IPS-18c (cell line): ENCODE results near the gene GAS2.

Source experiments
- H3K4me3 ChIP-seq: 2 replicates; pipeline ENCODE4 v1.7.0; 2013; ENCODE audit warnings: low read depth, mild to moderate bottlenecking, low read length, moderate library complexity; ENCODE audit not compliant: insufficient read depth
- H3K9me3 ChIP-seq: one replicate; pipeline ENCODE4 v1.6.1; 2013; ENCODE audit warnings: mild to moderate bottlenecking, low read length, moderate library complexity; ENCODE audit not compliant: control insufficient read depth, insufficient read depth

The GAS2 gene

DNA sequence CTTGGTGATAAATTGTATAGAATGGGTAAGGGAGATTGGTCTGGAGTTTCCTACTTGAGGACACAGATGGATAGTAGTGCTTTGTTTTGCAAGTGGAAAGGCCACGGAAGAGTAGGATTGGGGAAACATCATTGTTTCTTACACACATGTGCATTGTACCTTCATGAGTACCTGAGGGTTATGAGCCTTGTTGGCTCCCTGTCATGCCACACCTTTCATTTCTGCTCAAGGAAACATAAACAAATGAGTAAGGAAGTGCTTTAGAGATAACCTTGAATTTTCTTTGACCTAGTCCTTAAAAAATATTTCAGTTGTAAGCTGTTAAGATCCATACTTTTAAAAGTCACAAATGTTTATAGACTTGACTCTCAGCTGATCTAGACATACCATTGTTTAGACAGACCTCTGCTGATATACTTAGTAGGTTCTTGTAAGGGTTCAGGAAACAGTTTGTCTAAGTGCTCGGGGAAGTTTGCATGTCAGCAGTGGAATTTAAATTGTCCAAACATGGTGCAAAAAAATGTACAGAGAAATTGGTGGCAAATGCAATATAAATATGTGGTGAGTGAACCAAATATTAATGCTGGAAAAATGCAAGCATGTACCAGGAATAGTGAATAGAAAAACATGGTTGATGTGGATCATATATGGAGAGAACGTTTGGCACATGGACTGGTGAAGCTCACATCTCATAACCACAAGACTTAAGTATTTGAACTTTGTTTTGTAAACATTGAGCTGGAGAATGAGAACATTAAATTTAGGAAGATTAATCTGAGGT, 40.9 kb downstream of the GAS2 start:
- Histone ChIP-seq H3K4me3 (no peak overlapping the region), H3K9me3 (no peaks in the 10 kb centered on the region)

GRCh38 chr11:22711071-22711770, 44.8 kb downstream of the GAS2 start:
- Histone ChIP-seq H3K9me3 (no peaks in the 10 kb centered on the region), H3K4me3 (no peak overlapping the region)

- Histone ChIP-seq H3K4me3 (no peak overlapping the region), H3K9me3 (no peaks in the 10 kb centered on the region)
These were observed 45.5 kb downstream of the GAS2 start for GRCh38 chr11:22711880-22712279.

DNA sequence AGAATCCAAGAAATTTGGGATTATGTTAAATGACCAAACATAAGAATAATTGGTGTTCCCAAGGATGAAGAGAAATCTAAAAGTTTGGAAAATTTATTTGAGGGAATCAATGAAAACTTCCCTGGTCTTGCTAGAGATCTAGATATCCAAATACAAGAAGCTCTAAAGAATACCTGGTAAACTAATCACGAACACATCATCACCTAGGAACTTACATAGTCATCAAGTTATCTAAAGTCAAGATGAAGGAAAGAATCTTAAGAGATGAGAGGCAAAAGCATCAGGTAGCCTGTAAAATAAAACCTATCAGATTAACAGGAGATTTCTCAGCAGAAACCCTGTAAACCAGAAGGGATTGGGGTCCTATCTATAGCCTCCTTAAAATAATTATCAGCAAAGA, 46.9 kb downstream of the GAS2 start:
- H3K4me3 ChIP-seq: no peak overlapping the region

DNA sequence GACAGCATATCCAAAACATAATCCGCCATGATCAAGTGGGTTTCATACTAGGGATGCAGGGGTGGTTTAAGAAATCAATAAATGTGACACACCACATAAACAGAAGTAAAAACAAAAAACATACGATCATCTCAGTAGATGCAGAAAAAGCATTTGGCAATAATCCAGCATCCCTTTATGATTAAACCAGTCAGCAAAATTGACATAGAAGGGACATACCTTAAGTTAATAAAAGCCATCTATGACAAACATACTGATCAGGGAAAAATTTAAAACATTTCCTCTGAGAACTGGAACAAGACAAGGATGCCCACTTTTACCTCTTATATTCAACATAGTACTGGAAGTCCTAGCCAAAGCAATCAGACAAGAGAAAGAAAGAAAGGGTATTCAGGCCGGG, 49.6 kb downstream of the GAS2 start:
- Histone ChIP-seq H3K4me3 (no peak overlapping the region), H3K9me3 (no peaks in the 10 kb centered on the region)

More for the DNA sequence above, 46.9 kb downstream of the GAS2 start:
- H3K9me3 ChIP-seq: no peaks in the 10 kb centered on the region

DNA sequence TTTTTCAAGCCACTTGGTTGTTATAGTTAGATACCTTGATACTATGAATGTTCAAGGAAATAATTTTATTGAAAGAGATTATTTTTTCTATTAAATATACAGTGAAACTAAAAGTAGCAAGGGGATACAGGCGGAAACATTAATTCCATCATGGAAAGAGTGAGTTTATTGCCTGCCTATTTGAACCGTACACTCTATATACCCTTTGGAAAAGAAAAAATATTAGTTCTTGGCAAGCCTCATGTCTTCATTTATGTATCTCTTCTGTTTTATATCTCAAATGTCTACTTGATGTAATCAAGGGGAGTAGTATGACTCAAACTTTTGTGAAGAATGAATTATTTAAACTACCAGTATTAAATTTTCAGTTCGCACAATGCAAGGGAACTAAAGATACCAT, 54.0 kb downstream of the GAS2 start:
- Histone ChIP-seq H3K9me3 (no peaks in the 10 kb centered on the region), H3K4me3 (no peak overlapping the region)

- H3K4me3 ChIP-seq: no peak overlapping the region
- H3K9me3 ChIP-seq: no peaks in the 10 kb centered on the region
These were observed 56.9 kb downstream of the GAS2 start for GRCh38 chr11:22723274-22723673.

DNA sequence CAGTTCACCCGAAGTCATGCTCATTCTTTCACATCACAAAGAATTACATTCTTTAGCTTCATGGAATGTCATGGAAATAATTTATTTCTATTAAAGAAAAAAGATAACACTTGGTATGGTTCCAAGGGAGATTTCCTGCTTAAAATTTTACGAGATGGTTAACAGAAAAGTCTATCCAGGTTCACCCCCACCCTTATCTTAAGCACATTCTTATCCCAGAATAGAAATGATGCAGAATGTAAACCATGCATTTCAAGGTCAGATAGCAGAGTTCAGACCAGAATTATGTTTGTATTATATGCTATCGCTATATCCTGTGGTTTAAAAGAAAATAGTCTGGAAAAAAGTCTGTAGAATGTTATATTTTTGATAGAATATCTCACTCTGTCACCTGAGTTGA, 58.7 kb downstream of the GAS2 start:
- no peak overlapping the region for H3K4me3 ChIP-seq
- H3K9me3 ChIP-seq: no peaks in the 10 kb centered on the region

DNA sequence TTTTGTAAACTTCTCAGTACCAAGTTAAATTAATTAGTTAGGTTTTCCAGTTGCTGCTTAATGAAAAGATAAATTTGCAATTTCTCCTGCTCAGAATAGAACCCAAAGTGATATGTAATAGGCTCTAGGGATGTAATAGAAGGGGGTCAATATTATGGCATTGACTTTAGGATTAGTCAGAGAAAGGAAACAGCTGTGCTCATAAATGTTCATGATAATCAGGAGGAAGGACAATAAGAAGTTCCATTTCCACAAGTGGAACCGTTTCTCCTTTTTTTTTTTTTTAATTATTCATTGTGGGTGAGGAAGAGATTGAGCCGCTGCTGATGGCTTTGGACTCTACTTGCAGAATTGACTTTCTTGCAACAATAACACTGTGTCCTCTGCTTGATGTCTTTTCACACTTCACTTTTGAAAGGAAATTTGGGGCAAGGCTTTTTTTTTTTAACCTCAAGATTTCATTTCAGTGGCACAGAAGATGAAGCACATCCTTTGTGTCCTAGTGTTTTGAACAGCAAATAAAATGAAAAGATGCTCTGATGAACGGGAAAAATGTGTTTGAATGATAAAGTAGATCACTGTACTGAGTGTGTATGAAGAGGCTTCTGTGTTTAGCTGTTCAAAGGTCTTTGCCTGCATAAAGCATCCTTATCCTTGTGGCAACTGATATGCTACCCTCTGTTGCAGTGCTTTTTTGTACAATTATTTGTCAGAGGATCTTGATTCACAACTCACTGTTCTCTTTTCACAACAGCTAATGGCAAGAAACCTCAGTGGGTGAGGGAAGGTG, 62.4 kb downstream of the GAS2 start:
- no peaks in the 10 kb centered on the region for H3K9me3 ChIP-seq
- no peak overlapping the region for H3K4me3 ChIP-seq

DNA sequence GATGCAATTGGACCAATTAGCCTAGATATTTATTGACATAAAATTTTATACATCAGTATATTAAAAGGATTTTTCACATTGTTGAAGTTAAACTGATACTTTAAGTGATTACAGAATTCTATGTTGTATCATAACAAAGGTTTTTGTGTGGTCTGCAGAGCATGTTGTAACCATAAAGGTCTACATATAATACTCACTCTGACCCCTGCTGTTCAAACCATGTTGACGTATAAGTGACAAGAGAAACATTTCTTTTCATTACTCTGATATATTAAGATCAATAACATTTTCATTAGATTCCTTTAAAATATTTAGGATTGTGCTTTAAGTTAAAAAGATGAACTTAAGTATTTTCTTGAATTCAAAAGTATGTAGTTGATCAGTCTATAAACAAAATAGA, 63.9 kb downstream of the GAS2 start:
- Histone ChIP-seq H3K4me3 (no peak overlapping the region), H3K9me3 (no peaks in the 10 kb centered on the region)

- no peak overlapping the region for H3K4me3 ChIP-seq
These were observed 66.2 kb downstream of the GAS2 start for GRCh38 chr11:22732588-22732987.

DNA sequence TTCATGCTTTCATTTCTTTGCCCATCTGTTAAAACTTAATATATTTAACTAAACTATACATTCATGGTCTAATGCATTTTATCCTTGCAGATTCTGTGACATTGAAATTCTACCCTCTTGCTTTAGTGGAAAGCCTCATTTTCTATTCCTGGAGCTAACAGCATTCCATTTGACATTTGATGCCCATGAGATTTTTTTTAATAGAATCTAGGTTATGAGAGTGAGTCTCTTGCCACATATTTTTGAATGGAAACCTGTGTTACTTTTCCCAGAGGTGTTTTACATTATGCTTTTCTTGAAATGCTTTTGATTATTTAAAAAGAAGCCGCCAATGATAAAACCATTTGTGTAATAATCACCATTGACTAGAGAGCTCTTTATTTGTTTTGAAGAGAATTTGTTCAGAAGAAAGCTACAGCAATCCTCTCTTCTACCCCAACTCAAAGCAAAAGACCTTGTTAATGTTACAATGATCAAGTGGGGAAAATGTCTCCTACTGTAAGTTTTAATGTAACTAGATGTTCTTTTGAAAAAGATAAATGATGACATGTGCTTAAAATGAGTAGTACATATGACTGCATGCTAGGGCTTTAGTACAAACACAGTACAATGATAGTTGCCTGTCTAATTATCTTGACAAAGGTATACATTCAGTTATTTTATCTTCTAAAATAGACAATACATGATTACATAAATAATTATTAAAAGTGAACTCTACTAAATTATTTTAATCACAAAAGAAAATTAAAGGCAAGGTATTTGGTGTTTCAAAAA, 67.3 kb downstream of the GAS2 start:
- no peak overlapping the region for H3K4me3 ChIP-seq
- H3K9me3 ChIP-seq: no peaks in the 10 kb centered on the region

More at GRCh38 chr11:22732588-22732987, 66.2 kb downstream of the GAS2 start:
- H3K9me3 ChIP-seq: no peaks in the 10 kb centered on the region

- Histone ChIP-seq H3K9me3 (no peaks in the 10 kb centered on the region), H3K4me3 (no peak overlapping the region)
These were observed 68.4 kb downstream of the GAS2 start for GRCh38 chr11:22734628-22735345.

- Histone ChIP-seq H3K4me3 (no peak overlapping the region), H3K9me3 (no peaks in the 10 kb centered on the region)
These were observed 75.8 kb downstream of the GAS2 start for GRCh38 chr11:22742157-22742613.

- Histone ChIP-seq H3K9me3 (no peaks in the 10 kb centered on the region), H3K4me3 (no peak overlapping the region)
These were observed 83.1 kb downstream of the GAS2 start for GRCh38 chr11:22749536-22749935.

GRCh38 chr11:22752908-22753310, 86.5 kb downstream of the GAS2 start:
- H3K9me3 ChIP-seq: no peaks in the 10 kb centered on the region
- H3K4me3 ChIP-seq: no peak overlapping the region
